GM19351 (cell line): ENCODE measurements around the gene MBOAT7.
"Not testable (repeated sequence)": the region's sequence is repeated elsewhere in the genome, so short reads cannot be mapped to it uniquely, and the experiment has no call there.

Experiments
- ATAC-seq: cut with Tn5 transposase; IDR thresholded peaks from one replicate; pipeline ENCODE4 v1.9.1; 2021; ENCODE audit warnings: mild to moderate bottlenecking, moderate library complexity; ENCODE audit not compliant: unreplicated experiment

The MBOAT7 gene

DNA sequence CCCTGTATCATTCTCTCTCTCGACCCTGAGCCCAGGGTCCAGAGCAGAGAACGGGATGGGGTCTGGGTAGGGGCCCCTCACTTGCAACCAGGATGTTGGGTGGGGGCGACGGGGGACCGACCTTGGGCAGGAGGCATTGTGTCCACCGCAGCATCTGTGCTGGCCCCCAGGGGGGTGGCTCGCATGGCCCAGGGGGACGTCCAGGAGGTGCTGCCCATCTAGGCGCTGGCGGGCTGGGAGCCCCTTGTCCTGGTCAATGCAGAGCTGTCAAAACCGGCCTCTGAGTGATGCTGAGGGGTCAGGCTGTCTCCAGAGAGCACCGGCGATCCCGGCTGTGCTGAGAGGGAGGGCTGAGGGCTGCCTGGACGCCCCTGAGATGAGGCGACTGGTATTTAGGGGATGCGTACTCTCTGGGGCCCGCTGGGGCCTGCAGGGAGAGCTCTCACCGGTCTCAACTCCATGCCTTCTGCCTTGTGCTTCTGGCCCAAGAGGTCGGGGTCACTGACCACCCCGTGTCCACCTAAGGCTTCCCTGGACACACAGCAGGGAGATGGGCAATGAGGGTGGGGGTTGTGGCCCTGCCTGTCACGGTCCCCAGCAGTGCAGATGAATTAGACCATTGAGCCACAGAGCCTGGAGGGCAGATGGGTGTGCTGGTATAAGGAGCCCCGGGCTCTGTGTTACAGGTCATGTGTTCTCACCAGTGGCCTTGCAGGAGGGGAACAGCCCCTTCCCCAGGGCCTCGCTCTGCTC lies 19.9 kb upstream of the MBOAT7 start:
- no peak for ATAC-seq

DNA sequence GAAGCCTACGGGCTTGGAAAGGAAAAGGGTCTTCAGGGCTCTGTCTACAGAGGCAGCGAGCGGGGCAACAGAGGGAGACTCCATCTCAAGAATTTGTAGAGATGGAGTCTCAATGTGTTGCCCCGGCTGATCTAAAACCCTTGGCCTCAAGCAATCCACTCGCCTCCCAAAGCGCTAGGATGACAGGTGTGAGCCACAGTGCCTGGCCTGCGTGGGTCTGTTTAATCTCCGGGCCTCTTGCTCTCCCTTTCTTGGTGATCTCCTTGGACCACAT lies 19.3 kb upstream of the MBOAT7 start:
- no peak for ATAC-seq

DNA sequence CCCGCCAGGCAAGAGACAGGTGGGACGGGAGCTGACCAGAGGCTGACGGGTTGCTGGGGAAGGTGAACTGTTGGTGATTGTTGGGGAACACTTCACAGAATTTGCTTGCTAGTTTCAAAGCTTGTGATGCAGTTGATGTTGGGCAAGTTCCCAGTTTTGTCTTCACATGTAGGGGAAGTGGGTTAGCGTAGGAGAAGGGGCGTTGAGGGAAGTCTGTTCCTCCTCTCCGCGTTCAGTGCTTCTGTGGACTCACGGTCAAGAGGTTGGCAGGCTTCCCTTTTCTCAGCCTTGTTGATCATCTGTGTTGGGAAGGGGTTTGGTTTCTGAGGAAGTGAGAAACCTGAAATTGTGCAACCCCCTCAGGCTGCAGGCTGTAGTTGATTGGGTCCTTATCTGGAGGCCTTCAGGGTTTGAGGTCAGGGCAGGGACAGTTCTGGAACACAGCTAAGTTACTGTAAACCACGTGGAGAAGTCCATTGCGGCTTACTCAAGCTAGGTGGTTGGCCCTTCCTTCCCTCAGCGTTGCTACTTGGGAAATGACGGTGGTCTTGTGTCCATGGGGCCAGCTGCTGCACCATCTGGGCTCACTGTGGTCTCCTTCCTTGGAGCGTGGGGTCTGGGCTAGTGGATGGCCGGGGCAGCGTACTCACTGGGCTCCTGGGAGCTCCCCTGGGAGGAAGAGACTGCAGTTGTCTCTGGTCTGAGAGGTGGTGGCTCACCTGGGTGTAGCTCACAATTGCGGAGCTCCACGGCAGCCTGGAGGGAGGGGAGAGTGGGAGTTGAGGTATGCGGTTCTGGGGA lies 18.8 kb upstream of the MBOAT7 start:
- ATAC-seq: peak; percentile 54

DNA sequence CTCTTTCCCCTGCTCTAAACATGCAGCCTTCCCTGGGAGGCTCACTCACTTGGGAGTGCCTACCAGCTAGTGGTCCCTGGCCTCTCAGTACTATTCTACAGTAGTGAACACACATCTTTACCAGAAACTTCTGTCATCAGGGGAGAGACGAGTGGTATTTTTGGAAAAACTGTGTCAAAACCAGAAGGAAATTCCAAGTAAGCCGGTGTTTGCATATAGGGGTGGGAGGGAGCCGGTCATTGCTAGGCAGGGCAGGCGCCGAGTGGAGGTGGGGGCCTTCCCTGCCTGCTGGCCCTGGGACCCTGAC lies 18.2 kb upstream of the MBOAT7 start:
- ATAC-seq: no peak

DNA sequence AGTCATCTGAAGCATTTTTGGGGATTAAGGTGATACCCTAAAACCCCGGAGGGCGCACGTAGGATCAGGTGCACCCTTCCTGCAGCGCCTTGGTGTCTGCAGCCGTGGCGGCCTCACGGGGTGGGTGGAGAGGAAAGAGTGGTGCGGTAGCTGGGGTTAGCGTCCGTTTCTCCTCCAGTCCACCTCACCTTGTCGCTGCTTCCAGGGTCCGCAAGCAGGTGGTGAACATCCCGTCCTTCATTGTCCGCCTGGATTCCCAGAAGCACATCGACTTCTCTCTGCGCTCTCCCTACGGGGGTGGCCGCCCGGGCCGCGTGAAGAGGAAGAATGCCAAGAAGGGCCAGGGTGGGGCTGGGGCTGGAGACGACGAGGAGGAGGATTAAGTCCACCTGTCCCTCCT lies 17.8 kb upstream of the MBOAT7 start:
- not testable (repeated sequence) for ATAC-seq

DNA sequence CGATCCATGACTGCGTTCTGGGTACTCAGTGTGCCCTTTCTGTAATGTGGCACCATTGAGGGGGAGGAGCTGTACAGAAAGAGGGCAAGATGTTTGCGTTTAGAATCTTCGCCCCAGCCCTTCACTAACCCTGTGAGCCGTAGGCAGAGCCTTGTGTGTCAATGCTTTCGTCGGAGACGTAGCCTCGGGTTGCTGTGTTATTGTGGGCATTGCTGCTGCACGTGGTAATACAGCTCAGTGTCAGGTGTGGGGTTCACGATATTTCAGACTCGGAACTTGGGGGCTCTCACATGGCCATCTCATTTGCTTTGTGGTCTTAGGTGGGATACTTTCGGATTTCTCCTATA lies 17.4 kb upstream of the MBOAT7 start:
- ATAC-seq: no peak

DNA sequence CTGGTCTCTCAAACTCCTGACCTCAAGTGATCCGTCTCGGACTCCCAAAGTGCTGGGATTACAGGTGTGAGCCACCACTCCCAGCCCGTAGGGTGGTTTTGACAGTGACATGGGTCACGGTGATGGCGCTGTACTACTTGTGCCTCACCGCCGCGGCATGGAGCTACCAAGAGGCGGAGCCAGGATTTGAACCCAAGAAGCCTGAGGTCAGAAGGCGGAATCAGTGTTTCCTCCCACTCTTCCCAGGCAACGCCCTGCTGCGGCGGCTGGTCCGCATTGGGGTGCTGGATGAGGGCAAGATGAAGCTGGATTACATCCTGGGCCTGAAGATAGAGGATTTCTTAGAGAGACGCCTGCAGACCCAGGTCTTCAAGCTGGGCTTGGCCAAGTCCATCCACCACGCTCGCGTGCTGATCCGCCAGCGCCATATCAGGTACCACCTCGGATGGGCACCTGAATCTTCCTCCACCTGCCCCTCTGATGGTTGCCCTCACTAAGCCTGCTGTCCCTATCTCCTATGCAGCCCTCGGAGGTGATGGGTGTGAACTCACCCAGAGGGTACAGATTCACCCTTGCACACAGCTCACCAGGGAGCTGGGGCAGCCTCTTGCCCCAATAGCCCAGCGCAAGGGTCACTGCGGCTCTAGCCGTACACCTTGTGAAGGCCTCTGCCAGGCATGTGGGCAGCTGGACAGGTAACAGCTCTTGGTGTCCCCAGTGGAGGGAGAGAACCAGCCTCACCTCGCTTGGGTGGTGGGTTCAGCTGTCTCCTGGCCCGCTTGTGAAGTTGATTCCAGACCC lies 16.9 kb upstream of the MBOAT7 start:
- ATAC-seq: no peak

DNA sequence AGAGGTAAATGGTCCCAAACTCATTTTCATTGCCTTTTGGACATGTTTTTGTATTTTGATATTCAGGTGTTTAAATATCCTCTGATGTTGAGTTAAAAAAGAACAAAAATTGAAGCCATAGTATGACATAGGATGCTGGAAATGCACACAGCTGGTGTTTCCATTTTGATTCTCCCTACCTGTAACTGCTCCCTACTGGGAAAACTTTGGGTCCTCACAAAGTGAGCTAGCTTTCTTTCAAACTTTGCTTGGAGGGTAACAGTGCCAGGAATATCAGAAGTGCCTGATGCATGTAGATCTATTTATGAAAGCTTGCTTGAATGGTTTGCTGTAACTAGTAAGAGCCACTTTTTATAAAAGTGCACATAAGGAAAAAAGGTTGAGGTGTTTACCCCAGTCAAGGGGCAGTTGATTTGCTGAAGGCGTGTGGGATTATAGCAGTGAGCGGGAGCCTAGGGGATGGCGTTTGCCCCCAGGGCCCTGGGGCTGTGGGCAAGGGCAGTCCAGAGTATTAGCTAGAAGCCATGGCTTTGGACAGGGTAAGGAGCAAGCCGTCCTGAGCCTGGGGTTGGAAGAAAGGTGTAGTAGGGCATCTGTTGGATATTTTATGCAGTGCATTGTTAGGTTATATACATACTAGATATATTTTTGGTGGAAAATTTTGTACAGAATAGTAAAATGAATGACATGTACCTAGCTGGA lies 15.5 kb upstream of the MBOAT7 start:
- ATAC-seq: no peak

DNA sequence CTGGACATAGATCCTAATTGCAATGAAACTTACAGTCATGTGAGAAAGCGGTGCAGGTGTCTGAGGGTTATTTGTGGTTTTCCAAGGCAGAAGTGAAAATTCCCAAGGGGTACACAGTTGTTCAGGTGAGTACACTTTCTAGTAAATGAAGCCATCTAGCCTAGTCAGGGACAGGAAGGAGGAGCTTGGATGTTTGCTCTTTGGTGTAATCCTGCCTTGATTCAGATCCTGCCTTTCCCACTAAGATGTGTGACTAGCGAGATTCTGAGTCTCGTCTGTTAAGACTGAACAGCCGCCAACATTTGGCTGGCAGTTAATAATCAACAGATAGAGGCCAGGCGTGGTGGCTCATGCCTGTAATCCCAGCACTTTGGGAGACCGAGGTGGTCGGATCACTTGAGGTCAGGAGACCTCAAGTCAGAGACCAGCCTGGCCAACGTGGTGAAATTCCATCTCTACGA lies 13.8 kb upstream of the MBOAT7 start:
- no peak for ATAC-seq

DNA sequence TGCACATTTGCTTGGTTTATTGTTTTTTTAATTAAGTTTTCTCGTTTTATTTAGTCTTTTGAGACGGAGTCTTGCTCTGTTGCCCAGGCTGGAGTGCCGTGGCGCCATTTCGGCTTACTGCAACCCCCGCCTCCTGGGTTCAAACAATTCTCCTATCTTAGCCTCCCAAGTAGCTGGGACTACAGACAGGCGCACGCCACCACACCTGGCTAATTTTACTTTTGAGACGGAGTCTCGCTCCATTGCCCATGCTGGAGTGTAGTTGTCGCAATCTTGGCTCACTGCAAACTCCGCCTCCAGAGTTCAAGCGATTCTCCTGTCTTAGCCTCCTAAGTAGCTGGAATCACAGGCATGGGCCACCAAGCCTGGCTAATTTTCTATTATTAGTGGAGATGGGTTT lies 12.6 kb upstream of the MBOAT7 start:
- ATAC-seq: no peak

DNA sequence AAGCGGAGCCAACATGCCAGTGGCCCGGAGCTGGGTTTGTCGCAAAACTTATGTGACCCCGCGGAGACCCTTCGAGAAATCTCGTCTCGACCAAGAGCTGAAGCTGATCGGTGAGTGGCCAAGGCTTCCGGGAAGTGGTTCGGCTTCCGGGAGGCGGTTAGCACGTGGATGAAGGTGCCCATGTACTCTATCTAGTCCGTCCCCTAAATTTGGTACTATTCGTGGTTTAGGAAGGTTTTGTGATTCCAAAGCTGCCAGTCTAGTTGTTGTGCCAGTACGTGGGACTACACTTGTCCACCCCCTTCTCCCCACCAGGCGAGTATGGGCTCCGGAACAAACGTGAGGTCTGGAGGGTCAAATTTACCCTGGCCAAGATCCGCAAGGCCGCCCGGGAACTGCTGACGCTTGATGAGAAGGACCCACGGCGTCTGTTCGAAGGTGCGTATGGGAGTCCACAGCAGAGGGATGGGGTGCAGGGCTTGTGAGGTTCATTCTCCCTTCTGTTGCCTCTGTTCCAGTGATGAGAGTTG lies 11.9 kb upstream of the MBOAT7 start:
- no peak for ATAC-seq

DNA sequence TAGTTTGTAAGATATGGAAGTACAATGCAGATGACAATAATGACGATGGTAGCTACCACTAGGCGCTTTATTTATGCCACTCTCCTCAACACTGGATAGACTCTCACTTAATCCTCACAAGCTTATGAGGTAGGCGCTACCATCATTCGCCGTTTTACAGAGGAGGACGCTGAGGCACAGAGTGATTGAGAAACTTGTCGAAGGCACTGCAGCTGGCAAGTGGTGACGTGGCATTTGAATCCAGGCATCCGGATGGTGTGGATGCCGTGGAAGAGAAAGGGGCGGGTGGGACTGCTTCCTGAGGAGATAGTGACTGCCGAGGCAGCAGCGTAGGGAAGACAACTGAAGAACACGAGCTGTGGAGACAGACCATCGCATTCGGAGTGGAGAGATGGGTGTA lies 10.0 kb upstream of the MBOAT7 start:
- ATAC-seq: no peak

DNA sequence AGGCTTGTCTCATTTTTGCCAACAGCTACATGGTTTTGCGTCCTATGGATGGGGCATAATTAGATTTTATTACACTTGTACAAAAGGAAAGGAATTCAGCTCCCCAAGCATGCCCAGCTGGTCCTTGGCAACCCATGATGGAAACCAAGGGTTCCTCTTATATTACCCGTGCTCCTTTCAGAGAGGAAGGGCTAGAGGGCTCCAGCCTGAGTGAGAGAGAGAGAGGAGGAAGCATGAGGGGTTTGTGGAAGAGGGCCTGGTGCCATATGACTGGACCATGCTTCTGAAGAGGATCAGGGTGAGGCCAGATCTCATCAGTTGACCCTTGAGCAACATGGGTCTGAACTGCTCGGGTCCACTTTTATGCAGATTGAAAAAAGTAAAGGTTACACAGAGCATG lies 7.7 kb upstream of the MBOAT7 start:
- ATAC-seq: no peak

DNA sequence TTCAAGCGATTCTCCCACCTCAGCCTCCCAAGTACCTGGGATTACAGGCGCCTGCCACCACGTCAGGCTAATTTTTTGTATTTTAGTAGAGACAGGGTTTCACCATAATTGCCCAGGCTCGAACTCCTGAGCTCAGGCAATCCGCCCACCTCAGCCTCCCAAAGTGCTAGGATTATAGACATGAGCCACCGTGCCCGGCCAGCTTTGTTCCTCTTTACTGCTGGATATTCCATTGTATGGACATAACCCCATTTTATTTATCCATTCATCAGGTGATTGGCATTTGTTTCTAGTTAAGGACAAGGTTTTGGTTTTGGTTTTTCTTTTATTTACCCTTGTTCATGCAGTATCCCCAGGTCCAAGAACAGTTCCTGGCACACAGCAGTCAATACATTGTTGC lies 7.2 kb upstream of the MBOAT7 start:
- ATAC-seq: no peak

DNA sequence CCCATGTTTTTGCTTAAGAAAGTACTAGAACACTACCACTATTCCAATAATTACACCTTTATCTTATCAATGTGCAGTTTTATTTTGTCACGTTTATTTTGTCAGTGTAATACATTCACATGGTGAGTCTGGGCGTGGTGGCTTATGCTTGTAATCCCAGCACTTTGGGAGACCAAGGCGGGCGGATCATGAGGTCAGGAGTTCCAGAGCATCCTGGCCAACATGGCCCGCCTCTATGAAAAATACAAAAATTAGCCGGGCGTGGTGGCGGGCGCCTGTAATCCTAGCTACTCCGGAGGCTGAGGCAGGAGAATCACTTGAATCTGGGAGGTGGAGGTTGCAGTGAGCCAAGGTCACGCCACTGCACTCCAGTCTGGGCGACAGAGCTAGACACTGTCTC lies 5.1 kb upstream of the MBOAT7 start:
- ATAC-seq: not testable (repeated sequence)

DNA sequence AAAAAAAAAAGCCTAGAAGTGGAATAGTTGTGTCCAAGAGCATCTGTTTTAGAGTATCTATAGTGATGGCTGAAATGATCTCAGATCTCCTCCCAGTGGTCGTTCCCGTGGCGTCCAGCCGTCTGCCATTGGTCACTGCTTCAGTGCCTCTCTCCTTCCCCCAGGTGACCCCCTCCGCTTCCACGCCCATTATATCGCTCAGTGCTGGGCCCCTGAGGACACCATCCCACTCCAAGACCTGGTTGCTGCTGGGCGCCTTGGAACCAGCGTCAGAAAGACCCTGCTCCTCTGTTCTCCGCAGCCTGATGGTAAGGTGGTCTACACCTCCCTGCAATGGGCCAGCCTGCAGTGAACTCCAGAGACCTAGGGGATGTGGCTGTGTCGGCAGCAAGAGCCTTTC lies 3.6 kb upstream of the MBOAT7 start:
- ATAC-seq: no peak

DNA sequence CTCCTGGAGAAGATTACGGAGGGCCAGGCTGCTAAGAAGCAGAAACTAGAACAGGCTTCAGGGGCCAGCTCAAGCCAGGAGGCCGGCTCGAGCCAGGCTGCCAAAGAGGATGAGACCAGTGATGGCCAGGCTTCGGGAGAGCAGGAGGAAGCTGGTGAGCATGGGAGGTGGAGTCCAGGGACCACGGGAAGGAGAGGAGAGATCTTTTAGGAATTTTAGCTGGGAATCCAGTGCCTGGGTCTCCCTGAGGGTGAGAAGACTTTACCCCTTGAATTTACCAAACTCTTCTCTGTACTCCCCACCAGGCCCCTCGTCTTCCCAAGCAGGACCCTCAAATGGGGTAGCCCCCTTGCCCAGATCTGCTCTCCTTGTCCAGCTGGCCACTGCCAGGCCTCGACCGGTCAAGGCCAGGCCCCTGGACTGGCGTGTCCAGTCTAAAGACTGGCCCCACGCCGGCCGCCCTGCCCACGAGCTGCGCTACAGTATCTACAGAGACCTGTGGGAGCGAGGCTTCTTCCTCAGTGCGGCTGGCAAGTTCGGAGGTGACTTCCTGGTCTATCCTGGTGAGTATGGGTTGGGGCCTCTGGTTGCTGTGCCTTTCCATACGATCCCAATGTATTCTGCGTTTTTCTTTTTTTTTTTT lies 2.6 kb upstream of the MBOAT7 start:
- no peak for ATAC-seq

DNA sequence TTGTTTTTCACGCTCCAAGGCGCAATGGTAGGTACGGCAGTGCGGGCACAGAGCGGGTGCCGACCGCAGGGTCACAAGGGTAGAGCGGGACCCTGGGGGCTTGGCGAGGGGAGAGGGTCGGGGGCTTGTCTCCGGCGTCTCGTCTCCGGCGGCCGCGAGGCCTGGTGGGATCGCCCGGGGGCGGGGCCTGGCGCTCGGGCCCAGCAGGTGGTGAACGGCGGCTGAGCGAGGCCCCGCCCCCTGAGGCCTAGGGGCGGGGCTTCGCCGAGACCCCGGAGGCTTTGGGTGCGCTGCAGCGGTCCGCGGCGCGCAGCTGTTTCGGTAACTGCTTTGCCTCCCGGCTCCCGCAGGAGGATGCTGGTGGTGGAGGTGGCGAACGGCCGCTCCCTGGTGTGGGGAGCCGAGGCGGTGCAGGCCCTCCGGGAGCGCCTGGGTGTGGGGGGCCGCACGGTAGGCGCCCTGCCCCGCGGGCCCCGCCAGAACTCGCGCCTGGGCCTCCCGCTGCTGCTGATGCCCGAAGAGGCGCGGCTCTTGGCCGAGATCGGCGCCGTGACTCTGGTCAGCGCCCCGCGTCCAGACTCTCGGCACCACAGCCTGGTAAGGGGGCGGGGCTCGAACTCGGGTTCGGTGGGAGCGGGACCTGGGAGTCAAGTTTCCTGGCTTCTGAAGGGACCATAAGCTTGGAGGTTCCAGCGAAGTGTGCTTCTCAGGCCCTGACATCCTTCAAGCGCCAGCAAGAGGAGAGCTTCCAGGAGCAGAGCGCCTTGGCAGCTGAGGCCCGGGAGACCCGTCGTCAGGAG lies 1.8 kb upstream of the MBOAT7 start, which contains the start of gene TSEN34:
TSS of gene TSEN34 (plus strand) at position 298 of the 800 bp plus-strand sequence. CDS start at position 355, 57 bp downstream.
- ATAC-seq: peak; percentile 25

DNA sequence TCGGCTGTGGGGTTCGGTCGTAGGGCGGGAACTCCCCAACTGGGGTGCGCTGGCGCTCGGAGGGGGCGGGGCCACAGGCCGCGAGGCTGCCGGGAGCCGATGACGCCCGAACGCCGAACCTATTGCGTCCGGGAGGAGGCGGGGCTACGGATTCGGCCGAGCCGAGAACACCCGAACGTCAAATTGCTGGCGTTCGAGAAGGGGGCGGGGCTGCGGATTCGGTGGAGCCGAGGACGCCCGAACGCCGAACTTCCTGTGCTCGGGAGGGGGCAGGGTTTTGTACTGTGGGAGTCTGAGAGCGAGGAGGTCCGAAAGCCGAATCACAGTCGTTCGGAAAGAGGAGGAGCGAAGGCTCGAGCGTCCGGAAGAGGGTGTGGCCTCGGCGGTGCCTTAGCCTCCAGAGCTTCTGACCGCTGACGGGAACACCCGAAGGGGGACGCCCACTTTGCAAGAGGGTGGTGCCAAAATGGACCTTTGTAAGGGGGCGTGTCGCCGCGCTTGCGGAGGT lies 1.2 kb upstream of the MBOAT7 start:
- ATAC-seq: peak; percentile 49
